HG03469 (cell line): ENCODE results near the gene OSBP.
"Not testable (repeated sequence)": the region's sequence is repeated elsewhere in the genome, so short reads cannot be mapped to it uniquely, and the experiment has no call there.

Source experiments
- ATAC-seq: cut with Tn5 transposase; IDR thresholded peaks from one replicate; pipeline ENCODE4 v1.9.1; 2021; ENCODE audit warnings: mild to moderate bottlenecking, moderate library complexity, moderate number of reproducible peaks; ENCODE audit not compliant: unreplicated experiment

The OSBP gene, protein sequence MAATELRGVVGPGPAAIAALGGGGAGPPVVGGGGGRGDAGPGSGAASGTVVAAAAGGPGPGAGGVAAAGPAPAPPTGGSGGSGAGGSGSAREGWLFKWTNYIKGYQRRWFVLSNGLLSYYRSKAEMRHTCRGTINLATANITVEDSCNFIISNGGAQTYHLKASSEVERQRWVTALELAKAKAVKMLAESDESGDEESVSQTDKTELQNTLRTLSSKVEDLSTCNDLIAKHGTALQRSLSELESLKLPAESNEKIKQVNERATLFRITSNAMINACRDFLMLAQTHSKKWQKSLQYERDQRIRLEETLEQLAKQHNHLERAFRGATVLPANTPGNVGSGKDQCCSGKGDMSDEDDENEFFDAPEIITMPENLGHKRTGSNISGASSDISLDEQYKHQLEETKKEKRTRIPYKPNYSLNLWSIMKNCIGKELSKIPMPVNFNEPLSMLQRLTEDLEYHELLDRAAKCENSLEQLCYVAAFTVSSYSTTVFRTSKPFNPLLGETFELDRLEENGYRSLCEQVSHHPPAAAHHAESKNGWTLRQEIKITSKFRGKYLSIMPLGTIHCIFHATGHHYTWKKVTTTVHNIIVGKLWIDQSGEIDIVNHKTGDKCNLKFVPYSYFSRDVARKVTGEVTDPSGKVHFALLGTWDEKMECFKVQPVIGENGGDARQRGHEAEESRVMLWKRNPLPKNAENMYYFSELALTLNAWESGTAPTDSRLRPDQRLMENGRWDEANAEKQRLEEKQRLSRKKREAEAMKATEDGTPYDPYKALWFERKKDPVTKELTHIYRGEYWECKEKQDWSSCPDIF

DNA sequence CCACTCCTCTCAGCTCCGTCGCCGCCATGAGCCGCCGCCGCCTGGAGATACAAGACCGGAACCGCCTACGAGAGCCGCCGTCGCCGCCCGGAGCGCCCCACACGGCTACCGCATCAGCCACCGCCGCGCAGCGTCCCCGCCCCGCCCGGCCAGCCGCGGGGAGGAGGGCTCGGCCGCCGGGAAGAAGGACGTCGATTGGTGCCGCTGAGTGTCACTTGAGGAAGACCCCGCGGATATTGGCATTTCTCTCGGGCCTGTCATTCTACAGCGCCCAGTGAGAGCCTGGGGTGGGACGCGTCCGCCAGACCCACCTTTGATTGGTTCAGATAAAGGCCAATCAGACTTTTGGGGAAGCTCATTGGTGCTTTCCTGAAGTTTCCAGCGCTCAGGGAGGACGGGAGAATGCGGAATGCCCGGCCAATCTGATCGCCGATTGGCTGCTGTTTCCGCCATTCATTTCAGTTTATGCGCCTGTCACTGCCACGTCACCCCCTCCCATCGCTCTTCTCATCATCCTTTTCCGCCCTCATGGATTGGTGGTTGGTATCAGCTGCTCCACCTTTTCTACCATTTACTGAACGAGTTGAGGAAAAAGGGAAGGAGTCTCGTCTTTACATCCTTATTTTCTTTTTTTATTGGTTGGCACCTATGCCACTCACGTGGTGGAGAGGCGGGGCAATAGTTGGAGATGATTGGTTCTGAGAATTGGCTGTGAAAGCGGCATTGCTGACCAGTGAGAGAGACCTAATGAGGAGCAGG is at the start of gene OSBP:
Gene OSBP, minus strand, starts transcription at position 138 of the 759 bp plus-strand sequence. Its CDS starts 110 bp downstream, at position 28.
- ATAC-seq, result peak; percentile 74

- no peak for ATAC-seq
These were observed 45.0 kb upstream of the OSBP start for GRCh38 chr11:59660621-59661020.

DNA sequence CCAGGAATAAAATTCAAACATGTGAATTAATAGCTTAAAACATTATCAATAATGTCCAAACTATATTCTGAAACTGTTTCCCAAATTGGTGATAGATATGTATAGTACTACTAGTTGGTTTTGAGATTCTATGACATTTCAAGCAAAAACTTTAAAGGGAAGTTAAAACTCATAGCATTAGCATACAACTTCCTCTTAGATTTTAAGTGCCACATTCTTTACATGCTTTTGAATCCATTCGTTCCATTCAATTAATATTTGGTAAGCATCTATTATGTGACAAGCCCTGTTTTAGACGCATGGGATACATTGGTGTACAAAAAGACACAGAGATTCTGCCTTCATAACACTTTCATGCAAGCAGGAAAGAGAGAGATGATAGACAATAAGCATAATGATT is 44.4 kb upstream of the OSBP start:
- no peak for ATAC-seq

- no peak for ATAC-seq
These were observed 42.5 kb upstream of the OSBP start for GRCh38 chr11:59658036-59658435.

- no peak for ATAC-seq
These were observed 39.3 kb upstream of the OSBP start for GRCh38 chr11:59654893-59655292.

DNA sequence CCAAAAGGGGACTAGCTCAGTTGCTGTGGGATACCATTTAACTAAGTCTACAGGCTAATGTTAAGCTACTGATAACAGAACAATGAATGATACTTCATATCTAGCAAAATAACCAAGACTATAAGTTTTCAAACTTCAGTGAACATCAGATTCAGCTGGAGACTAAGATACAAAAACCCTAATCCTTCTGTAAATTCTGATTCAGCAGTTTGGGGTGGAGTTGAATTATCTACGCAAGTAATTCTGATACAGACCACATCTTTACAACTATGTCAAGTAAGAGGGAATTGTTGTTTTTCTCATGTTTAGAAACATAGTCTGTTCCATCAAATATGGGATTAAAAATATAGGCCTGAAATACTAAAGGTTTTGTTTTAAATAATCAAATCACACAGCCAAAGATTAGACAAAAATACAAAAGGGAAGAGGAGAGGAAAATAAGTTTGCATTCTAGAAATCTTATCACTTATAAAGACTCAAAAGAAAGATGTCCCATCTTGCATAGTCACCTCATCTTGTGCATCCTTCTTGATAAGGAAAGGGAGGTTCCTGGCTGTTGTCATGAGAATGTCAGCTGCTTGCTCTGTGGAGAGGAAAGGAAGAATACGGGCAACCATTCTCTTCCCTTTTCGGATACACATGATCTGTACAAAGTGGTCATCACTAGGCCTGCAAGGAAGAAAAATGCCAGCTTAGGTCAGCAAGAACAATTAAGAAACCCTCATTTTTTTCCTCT is 31.8 kb upstream of the OSBP start:
- ATAC-seq, result no peak

DNA sequence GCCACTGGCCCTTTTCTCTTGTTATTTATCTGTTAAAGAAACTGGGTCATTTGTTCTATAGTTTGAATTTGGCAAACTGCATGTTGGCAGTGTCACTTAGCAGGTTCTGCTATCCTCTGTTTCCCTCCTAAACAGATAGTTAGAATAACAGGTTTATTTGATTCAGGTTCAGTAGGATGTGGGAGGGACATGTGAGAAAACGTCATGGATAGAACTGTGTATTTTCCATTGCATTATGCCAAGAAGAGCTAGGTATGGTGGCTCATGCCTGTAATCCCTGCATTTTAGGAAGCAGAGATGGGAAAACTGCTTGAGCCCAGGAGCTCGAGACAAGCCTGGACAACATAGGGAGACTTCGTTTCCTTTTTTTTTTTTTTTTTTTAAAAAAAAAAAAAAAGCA is 29.0 kb upstream of the OSBP start:
- no peak for ATAC-seq

DNA sequence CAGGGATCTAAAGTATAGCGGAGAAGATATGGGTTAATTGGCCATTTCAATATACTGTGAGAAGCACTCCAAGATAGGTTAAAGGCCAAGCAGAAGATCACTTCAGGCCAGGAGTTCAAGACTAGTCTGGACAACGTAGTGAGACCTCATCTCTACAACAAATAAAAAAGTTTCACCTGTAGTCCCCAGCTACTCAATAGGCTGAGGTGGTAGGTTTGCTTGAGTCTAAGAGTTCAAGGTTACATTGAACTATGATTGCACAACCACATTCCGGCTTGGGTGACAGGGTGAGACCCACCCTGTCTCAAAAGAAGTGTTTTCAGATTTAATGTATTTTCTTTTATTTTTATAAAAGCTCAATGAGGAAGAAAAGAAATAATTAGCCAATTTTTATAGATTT is 27.8 kb upstream of the OSBP start:
- ATAC-seq, result no peak

- ATAC-seq, result no peak
These were observed 25.6 kb upstream of the OSBP start for GRCh38 chr11:59641156-59641555.

DNA sequence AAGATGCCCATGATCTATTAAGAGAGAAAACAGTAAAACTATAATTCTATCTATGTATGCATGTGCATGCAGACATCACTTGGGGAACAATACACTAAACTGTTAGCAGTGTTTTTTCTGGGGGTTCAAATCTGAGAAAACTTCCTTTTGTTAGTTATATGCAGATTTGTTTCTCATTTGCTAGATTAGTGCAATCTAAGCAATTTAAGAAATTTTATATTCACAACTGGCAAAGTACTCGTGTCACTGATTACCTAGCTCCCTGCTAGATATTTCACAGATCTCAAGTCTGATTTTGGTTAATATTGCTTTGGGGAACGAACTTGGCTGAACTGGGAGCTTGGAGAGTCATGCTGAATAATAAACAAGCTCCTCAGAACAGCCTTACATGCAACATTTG is 14.9 kb upstream of the OSBP start:
- no peak for ATAC-seq

GRCh38 chr11:59629996-59630395 is 14.4 kb upstream of the OSBP start:
- no peak for ATAC-seq

DNA sequence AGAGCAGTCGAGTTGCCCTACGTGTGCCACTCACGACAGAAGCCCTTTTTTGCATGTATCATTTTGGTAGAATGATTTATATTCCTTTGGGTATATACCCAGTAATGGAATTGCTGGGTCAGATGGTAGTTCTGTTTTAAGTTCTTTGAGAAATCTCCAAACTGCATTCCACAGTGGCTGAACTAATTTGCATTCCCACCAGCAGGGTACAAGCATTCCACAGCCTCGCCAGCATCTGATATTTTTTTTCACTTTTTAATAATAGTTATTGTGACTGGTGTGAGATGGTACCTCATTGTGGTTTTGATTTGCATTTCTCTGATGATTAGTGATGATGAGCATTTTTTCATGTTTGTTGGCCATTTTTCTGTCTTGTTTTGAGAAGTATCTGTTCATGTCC is 11.4 kb upstream of the OSBP start:
- not testable (repeated sequence) for ATAC-seq

DNA sequence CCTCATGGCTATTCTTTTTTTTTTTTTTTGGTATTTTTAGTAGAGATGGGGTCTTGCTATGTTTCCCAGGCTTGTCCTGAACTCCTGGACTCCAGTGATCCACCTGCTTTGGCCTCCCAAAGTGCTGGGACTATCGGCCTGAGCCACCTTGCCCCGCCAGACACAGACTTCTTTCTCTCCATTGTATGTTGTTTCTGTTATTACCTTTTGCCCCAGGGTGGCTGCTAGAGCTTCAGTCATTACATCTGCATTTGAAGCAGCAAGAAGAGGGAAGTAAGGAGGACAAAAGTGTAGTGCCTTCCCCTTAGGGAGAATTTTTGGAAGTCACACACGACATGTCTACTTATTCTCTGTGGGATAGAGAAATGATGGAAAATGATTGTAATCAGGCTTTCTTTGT is 10.1 kb upstream of the OSBP start:
- no peak for ATAC-seq

GRCh38 chr11:59617876-59618275 is 2.3 kb upstream of the OSBP start:
- no peak for ATAC-seq

DNA sequence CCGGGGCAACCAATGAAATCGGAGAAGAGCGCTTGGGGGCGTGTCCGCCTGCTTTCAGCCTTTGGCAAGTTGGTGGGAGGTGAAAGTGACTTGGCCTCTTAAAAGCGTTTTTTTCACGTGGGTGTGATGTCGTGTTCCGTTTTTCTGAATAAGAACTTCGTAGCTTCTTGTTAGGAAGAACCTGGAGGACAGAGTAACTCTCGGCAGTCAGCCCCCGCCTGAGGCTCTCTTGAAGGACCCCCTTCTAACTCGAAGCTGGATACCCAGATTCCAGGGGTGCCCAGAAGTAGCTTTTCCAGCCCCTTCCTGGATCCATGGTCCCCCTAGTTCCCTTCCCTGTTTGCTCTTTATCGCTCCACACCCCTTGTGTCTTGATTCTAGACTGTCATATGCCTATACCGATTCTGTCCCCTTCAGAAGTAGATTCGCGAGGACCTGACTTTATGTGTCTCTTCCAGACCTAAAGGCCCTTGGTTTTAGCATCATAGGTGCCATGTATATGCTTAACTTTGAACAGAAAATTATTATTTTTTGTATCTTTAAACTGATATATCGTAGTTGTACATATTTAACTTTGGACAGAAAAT is 915 bp upstream of the OSBP start:
- no peak for ATAC-seq

- no peak for ATAC-seq
These were observed 396 bp downstream of the OSBP start for GRCh38 chr11:59615120-59615636.

DNA sequence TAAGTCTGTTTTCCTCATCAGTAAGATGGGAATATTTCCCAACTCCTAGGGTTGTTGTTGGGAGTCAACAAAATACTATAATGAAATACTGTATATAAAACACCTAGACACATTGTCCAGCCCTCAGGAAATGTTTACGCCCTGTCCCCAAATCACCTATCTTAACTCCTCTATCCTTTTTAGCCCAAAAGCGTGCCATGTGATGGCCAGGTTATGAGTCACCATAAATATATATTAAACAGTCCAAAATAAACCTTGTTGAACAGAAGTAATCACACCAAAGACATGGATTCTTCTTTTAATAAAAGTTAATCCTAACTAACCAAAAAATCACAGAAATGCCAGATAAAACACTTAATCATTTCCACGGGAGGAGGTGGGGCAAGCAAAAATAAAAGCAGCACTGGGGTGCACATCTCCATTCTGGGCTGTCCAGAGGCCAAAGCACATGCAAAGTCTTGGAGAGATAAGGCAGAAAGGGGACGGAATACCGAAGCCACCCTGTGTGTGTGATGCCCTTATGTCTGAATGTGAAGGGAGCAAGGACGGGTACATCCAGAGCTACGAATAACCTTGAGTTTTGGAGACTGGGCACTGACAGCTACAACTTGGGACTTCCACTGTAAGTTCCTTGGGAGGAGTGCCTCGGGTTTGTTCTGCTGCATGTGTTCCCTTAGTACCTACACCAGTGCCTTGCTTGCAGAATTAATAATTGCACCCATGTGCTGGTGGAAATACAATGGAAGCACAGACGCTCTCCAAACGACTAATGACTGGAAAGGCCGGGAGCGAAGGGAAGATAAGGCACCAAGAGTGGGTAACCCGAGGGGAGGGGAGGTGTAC is 1.1 kb downstream of the OSBP start:
- ATAC-seq, result no peak

- ATAC-seq, result no peak
These were observed 3.7 kb downstream of the OSBP start for GRCh38 chr11:59611570-59612565.
